A673 (cell line): Measurements from ENCODE around the gene ZNF134.

Experiments used
- CTCF ChIP-seq: fragments of 300-800, 200-600 bp; sonication (generic); conservative IDR thresholded peaks from 2 replicates; pipeline ENCODE4 v1.5.1; 2017; ENCODE audit warnings: low read depth, mild to moderate bottlenecking, antibody characterized with exemption, low read length, moderate library complexity, mixed read lengths
- EZH2 ChIP-seq: fragments of 200-600 bp; sonication (generic); IDR thresholded peaks from 2 replicates; pipeline ENCODE4 v1.6.1; 2017; ENCODE audit warnings: borderline replicate concordance, low read depth, mild to moderate bottlenecking, mixed read lengths, antibody characterized with exemption, low read length; ENCODE audit not compliant: poor library complexity, severe bottlenecking

GRCh38 chr19:57665261-57665806, 51.3 kb downstream of the ZNF134 start:
- TF ChIP-seq CTCF = no peak
- no peak for TF ChIP-seq EZH2
